Stimulated activated CD8-positive, alpha-beta memory T cell treated with anti-CD3 and anti-CD28 coated beads, Interleukin-12 subunit alpha, Interleukin-12 subunit beta, amount 100 ng/mL, for 4 hours (primary cell): ENCODE measurements around the gene MROH7.

Experiments
- DNase-seq: peaks from one replicate; pipeline ENCODE4 v3.0.0-alpha.2; 2020; ENCODE audit warnings: low read depth

The MROH7 gene

DNA sequence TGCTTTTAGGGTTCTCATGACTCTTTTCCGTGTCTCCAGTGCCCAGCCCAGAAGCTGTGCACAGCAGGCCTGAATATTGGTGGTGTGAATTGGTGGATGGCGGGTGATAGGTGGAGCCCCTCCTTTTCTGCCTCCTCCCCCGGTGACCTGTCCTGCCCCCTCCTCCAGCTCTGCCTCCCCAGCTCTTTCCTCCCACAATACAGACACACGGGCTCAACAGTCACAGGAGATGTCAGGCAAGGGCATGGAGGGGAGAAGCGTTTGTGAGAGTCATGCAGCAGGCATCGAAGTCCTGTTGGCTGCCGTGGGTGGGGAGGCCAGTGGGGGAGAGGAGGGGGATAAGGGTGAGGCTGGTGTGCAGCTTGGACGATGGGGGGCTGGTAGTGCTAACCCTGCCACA lies 56.8 kb downstream of the MROH7 start:
- no peak for DNase-seq

DNA sequence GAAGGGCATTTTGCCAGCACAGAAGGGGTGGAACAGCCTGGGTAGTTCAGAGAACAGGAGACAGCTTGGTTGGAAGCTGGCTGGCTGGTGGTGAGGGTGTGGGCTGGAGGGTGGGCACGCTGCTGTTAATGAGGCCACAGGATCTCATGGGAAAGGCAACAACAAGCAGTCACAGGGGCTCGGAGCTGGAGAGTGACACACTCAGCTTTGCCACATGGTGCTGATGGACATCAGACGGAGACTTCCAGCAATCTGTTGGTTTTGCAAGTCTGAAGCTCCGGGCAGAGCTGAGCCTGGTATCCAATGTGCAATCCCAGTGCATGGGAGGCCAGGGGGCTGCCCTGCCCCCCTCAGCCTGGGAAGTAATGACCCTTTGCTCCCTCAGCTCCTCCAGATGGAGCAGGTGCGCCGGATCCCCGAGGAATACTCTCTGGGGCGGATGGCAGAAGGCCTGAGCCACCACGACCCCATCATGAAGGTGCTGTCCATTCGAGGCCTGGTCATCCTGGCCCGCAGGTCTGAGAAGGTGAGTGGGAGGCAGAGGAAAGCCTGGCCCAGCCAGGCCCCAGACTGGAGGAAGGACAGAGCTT lies 58.4 kb downstream of the MROH7 start:
- no peak for DNase-seq

- DNase-seq, result no peak
These were observed 59.5 kb downstream of the MROH7 start for GRCh38 chr1:54701066-54701465.

GRCh38 chr1:54701996-54702395 lies 60.4 kb downstream of the MROH7 start:
- no peak for DNase-seq

GRCh38 chr1:54703471-54703870 lies 61.9 kb downstream of the MROH7 start:
- no peak for DNase-seq

DNA sequence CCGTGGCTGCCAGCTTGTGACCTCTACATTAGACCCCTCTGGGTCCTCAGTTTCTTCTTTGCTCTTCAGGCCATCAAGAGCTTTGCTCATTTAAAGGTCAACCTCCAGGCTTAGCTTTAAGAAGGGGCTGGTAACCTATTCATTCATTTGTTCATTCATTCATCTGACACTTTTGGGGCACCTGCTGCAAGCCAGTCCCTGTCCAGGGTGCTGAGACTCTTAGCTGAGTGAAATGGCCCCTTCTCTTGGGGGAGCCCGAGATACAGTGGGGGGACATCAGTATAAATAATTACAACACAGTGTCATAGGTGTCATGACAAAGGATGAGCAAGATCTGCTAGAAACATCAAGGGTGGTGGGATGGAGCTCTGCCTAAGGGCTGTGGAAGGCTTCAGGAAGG lies 63.6 kb downstream of the MROH7 start:
- no peak for DNase-seq

DNA sequence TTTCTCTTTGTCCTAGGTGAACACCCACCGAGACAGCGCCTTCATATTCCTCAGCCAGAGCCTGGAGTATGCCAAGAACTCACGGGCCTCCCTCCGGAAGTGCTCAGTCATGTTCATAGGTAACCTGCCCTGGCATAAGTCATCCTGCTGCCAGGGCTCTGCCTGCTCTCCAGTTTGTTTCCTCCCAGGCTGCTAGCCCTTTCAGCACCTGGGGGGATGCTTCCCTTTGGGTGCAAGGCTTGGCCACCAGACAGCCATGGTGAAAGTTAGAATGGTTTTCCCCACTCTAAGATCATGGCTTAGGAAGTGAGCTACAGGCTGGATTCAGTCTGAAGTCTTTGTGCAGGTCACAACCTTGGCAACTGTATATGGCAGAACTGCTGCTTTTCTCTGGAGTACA lies 64.8 kb downstream of the MROH7 start:
- DNase-seq, result no peak

- no peak for DNase-seq
These were observed 66.8 kb downstream of the MROH7 start for GRCh38 chr1:54708385-54708784.

DNA sequence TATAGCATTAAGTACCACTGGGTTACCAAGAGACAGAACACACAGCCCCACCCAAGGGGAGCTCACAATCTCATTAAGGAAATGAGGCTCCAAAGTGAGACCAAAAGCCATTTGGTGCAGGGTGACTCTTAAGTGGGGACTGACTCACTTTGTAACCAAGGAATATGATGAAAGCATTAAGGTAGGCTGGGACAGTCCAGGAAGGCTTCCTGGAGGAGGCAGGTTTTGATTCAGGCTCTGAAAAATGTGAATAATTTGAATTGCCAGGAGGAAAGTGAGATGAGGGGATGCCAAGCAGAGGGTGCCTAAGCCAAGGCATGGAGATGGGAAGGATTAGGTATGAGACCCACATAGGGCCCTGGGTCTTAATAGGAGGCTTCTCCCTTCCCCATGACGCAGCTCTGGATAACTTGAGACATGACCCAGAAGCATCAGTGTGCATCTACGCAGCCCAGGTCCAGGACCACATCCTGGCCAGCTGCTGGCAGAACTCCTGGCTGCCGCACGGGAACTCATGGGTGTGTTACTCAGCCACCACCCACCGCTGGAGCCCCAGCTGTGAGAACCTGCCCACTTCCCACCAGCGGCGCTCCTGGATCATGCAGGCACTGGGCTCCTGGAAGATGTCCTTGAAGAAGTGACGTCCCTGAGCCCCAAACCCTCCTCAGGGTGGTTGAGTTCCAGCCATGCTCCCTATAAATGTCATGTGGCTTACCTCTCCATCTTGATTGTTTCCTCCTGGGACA lies 68.1 kb downstream of the MROH7 start:
- DNase-seq, result no peak

DNA sequence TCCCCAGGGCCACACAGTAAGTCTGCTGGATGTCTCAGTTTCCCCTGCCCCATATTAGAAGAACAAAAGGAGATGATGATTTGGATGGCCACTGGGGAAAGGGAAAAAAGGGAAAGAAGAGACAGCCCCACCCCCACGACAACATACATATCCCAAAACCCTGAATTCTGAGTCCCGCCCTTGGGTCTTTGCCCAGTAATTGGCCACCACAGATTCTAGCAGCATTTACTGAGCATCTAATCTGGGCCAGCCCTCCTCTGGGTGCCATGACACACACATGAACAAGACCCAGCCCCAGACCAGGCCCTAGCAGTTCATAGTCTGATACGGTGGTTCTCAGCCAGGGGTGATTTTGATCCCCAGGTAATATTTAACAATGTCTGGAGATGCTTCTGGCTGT lies 68.8 kb downstream of the MROH7 start:
- DNase-seq, result no peak

- no peak for DNase-seq
These were observed 69.3 kb downstream of the MROH7 start for GRCh38 chr1:54710841-54711240.

DNA sequence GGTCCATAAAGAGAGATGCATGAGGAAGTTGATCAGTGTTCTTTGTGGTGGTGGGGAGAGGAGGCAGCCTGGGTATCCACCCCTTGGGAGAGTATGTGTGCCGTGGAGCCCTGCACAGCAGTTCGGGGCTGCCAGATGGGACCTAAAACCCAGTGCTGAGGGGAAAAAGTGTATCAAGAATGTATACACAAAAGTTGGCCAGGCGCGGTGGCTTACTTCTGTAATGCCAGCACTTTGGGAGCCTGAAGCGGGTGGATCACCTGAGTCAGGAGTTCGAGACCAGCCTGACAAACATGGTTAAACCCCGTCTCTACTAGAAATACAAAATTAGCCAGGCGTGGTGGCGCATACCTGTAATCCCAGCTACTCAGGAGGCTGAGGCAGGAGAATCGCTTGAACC lies 70.0 kb downstream of the MROH7 start:
- no peak for DNase-seq

GRCh38 chr1:54714881-54715492 lies 73.4 kb downstream of the MROH7 start:
- DNase-seq, result no peak

GRCh38 chr1:54715493-54716298 lies 74.1 kb downstream of the MROH7 start, which contains the start of gene TTC4:
Gene TTC4 (plus strand): TSS chr1:54715861. CDS start chr1:54715909, 48 bp downstream.
- peak; percentile 76 for DNase-seq

DNA sequence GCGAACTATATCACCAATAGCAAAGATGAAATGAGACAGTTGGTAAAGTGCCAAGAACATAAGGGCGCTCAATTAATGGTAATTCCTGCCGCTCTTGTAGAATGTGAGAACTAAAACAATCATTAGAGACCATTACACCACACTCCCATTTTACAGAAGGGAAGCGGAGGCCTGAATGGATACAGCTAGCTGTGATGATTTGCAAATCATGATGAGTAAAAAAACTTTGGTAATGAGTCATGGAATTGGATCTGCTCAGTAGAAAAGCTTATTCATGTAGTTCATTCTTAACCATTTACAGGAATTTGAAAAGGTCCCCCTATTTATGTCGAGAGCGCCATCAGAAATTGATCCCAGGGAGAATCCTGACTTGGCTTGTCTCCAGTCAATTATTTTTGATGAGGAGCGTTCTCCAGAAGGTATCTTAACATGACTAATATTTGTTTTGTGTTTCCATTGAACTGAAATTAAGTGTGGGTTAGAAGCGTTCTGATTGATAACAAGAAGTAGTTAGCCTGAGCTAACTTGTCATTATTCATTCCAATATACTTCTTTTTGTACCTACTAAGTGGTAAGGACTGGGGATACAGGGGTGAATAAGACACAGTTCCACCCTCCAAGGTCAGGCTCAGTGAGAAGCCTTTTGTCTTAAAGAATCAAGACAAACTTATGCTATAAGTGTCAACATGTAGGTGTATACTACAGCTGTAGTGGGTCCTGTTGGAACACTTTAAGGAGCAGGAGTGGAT lies 74.9 kb downstream of the MROH7 start:
- no peak for DNase-seq

GRCh38 chr1:54721719-54722118 lies 80.1 kb downstream of the MROH7 start:
- DNase-seq, result no peak

DNA sequence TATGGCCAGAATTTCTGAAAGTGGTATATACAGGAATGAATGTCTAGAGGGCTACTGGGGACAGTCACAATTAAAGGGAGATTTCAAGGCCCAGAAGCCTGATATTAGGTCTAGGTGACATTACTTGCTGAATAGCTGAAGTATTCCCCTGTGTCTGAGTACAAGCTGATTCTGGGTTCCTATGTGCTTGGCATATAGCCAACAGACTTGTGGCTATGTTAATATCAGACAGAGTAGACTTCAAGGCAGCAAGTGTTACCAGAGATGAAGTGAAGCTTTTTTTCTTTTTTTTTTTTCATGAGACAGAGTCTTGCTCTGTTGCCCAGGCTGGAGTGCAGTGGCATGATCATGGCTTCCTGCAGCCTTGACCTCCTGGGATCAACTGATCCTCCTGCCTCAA lies 82.4 kb downstream of the MROH7 start:
- no peak for DNase-seq

- no peak for DNase-seq
These were observed 83.2 kb downstream of the MROH7 start for GRCh38 chr1:54724771-54725170.

- no peak for DNase-seq
These were observed 86.4 kb downstream of the MROH7 start for GRCh38 chr1:54728027-54728426.

DNA sequence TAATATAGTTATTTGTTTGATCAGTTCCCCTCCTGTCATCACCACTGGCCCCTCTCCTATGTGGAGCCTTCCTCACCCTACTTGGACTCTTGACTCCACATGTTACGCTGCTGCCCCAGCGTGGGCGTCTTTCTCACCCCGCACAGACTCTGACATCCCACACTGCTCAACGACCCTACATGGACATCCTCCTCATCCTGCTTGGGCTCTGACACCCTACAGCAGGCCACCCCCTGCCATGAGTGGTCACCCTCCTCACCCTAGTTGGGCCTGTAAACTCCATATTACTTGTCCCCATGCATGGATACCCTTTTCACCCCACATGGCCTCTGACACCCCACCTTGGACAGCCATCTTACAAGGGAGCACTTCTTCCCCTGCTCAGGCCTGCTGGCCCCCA lies 95.1 kb downstream of the MROH7 start:
- DNase-seq, result no peak

DNA sequence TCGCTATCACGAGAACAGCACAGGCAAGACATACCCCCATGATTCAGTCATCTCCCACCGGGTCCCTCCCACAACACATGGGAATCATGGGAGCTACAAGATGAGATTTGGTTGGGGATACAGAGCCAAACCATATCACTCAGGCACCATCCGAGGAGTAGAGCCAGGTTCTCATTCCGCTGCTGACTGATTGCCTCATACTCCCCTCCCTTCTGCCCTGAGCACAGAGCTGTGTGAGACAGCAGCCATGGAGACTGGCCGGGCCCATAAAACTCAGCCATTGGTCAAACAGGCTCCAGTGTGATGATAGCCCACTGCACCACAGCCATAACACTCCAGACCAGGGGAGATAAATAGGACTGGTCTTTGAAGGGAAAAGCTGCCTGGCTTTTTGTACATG lies 96.7 kb downstream of the MROH7 start:
- DNase-seq, result no peak

- DNase-seq, result no peak
These were observed 99.9 kb downstream of the MROH7 start for GRCh38 chr1:54741531-54741930.
